PC-3 (cell line): ENCODE measurements around the gene ACO1.

Experiments
- CTCF ChIP-seq: fragments of 300-600 bp; sonication (generic); conservative IDR thresholded peaks from 2 replicates; pipeline ENCODE4 v1.5.1; 2017; ENCODE audit warnings: antibody characterized with exemption, low read depth, mild to moderate bottlenecking, low read length
- EZH2 ChIP-seq: fragments of 300-600 bp; sonication (generic); IDR thresholded peaks from one replicate; pipeline ENCODE4 v1.6.1; 2017; ENCODE audit warnings: antibody characterized with exemption, mild to moderate bottlenecking, low read length; ENCODE audit not compliant: unreplicated experiment
- EZH2phosphoT487 ChIP-seq: fragments of 300-600 bp; sonication (generic); IDR thresholded peaks from 2 replicates; pipeline ENCODE4 v1.6.1; 2018; ENCODE audit warnings: mild to moderate bottlenecking, antibody characterized with exemption, low read length, borderline replicate concordance

GRCh38 chr9:32487981-32488380 lies 103.5 kb downstream of the ACO1 start:
- TF ChIP-seq CTCF (no peak), EZH2 (no peak), EZH2phosphoT487 (no peak)
